ENCODE results near the gene MED8. TPM values are rescaled to one million over a fixed set of nuclear protein-coding genes. Genes with fewer than 3 reads are reported as not detected.

The MED8 gene
- total RNA-seq, 1 donor from 2014 or later = 15.7 TPM

GRCh38 chr1:43432171-43432860 lies 42.7 kb upstream of the MED8 start:
- DNase-seq = no peak
- no peaks in the 10 kb centered on the region for H3K9me3 ChIP-seq (replicated peaks)
- no peak overlapping the region for H3K4me3 ChIP-seq
- H3K27ac ChIP-seq (replicated peaks) = no peak overlapping the region
- peaks cover 83% of the 10 kb centered on the region for H3K36me3 ChIP-seq
- peaks cover 14% of the 10 kb centered on the region for H3K4me1 ChIP-seq
- intact Hi-C loops (cut with micrococcal nuclease) = no loop called here
- no peaks in the 10 kb centered on the region for H3K27me3 ChIP-seq (ENCODE audit: low read depth)
- TF ChIP-seq, protein P1, sequence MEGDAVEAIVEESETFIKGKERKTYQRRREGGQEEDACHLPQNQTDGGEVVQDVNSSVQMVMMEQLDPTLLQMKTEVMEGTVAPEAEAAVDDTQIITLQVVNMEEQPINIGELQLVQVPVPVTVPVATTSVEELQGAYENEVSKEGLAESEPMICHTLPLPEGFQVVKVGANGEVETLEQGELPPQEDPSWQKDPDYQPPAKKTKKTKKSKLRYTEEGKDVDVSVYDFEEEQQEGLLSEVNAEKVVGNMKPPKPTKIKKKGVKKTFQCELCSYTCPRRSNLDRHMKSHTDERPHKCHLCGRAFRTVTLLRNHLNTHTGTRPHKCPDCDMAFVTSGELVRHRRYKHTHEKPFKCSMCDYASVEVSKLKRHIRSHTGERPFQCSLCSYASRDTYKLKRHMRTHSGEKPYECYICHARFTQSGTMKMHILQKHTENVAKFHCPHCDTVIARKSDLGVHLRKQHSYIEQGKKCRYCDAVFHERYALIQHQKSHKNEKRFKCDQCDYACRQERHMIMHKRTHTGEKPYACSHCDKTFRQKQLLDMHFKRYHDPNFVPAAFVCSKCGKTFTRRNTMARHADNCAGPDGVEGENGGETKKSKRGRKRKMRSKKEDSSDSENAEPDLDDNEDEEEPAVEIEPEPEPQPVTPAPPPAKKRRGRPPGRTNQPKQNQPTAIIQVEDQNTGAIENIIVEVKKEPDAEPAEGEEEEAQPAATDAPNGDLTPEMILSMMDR (IDR thresholded peaks at IDR 0.05; ENCODE audit: borderline replicate concordance) = no peak

DNA sequence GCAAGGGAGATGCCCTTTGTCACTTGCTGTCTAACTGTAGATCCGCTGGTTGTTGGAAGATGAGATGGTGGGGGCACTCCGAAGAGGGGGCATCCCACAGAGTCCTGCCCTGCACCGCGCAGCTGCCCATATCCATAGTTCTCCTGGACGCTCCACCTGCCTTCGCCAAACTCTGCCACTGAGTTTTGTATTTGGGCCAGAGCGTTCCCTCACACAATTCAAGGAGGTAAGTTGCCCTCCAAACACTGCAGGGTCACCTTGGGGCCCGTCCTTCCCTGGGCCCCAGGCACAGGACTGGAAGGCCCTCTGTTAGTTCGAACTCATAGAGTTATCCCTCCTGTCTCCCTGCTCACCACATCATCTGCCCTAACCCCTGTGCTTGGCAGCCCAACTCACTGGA lies 42.1 kb upstream of the MED8 start:
- no peak for DNase-seq

GRCh38 chr1:43430831-43431230 lies 41.2 kb upstream of the MED8 start:
- DNase-seq = no peak
- intact Hi-C loops (cut with micrococcal nuclease) = no loop called here
- Histone ChIP-seq H3K4me3 (no peak overlapping the region), H3K4me1 (peaks cover 6% of the 10 kb centered on the region), H3K9me3 (replicated peaks) (no peaks in the 10 kb centered on the region), H3K27me3 (ENCODE audit: low read depth) (no peaks in the 10 kb centered on the region), H3K27ac (replicated peaks) (no peak overlapping the region), H3K36me3 (peaks cover 97% of the 10 kb centered on the region)
- TF ChIP-seq, protein P1 (IDR thresholded peaks at IDR 0.05; ENCODE audit: borderline replicate concordance) = no peak

More for the DNA sequence above, 42.1 kb upstream of the MED8 start:
- intact Hi-C loops (cut with micrococcal nuclease) = no loop called here
- H3K9me3 ChIP-seq (replicated peaks) = no peaks in the 10 kb centered on the region
- H3K27me3 ChIP-seq (ENCODE audit: low read depth) = no peaks in the 10 kb centered on the region
- H3K36me3 ChIP-seq = peaks cover 89% of the 10 kb centered on the region
- peaks cover 14% of the 10 kb centered on the region for H3K4me1 ChIP-seq
- TF ChIP-seq, protein P1 (IDR thresholded peaks at IDR 0.05; ENCODE audit: borderline replicate concordance) = no peak
- no peak overlapping the region for H3K27ac ChIP-seq (replicated peaks)
- H3K4me3 ChIP-seq = no peak overlapping the region

DNA sequence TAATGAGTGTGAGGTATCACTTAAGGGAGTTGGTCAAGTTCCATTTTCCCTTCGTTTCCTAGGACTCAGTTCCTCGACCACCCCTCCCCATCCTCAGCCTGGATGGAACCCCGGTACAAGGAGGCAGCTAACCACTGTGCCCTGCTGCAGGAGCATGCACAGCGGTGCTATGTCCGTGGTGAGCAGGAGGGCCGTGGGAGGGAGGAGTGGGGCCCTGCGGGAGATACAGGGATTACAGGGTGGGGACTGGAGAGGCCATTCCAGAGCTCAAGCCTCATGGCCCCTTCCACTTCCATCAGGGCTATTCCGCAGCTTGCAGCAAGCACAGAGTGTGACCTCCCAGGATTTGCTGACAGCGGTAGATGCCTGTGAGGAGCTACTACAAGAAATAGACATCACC lies 38.3 kb upstream of the MED8 start:
- TF ChIP-seq, protein P1 (IDR thresholded peaks at IDR 0.05; ENCODE audit: borderline replicate concordance) = no peak
- Histone ChIP-seq H3K36me3 (peaks cover 97% of the 10 kb centered on the region), H3K27ac (replicated peaks) (no peak overlapping the region), H3K9me3 (replicated peaks) (no peaks in the 10 kb centered on the region), H3K27me3 (ENCODE audit: low read depth) (no peaks in the 10 kb centered on the region), H3K4me3 (no peak overlapping the region), H3K4me1 (no peaks in the 10 kb centered on the region)
- intact Hi-C loops (cut with micrococcal nuclease) = no loop called here
- no peak for DNase-seq

DNA sequence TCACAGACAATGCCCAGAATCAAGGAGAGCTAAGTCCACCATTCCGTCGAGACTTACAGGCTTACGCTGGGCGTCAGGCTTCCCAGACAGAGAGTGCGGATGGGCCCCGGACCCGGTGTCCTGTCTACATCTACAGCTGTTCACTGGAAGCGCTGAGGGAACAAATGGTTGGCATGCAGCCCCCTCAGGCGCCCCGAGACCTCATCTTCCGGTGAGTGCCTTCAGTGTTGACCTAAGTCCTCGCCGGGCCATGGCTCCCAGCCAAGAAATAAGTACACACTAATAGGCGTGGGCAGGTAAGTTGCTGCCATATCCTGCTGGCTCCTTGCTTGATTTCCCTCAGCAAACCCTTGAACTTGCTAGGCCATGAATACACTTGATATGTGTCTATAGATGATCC lies 37.9 kb upstream of the MED8 start:
- no peaks in the 10 kb centered on the region for H3K27me3 ChIP-seq (ENCODE audit: low read depth)
- TF ChIP-seq, protein P1 (IDR thresholded peaks at IDR 0.05; ENCODE audit: borderline replicate concordance) = no peak

More for the DNA sequence above, 37.9 kb upstream of the MED8 start:
- Histone ChIP-seq H3K4me3 (no peak overlapping the region), H3K4me1 (no peaks in the 10 kb centered on the region), H3K27ac (replicated peaks) (no peak overlapping the region), H3K9me3 (replicated peaks) (no peaks in the 10 kb centered on the region), H3K36me3 (peaks cover 97% of the 10 kb centered on the region)
- intact Hi-C loops (cut with micrococcal nuclease) = no loop called here
- DNase-seq = no peak

All from left ventricle myocardium inferior (tissue), 1 donor.